HG02885 (cell line): ENCODE results near the gene PDZRN4.
"Not testable (repeated sequence)": the region's sequence is repeated elsewhere in the genome, so short reads cannot be mapped to it uniquely, and the experiment has no call there.

Experiments
- ATAC-seq: cut with Tn5 transposase; IDR thresholded peaks from one replicate; pipeline ENCODE4 v1.9.1; 2021; ENCODE audit warnings: mild to moderate bottlenecking; ENCODE audit not compliant: unreplicated experiment, poor library complexity

PDZRN4 gene

GRCh38 chr12:41606468-41607445, 418.6 kb downstream of the PDZRN4 start:
- no peak for ATAC-seq

- ATAC-seq, result no peak
These were observed 424.9 kb downstream of the PDZRN4 start for GRCh38 chr12:41612892-41613557.

GRCh38 chr12:41615174-41615573, 427.1 kb downstream of the PDZRN4 start:
- ATAC-seq, result not testable (repeated sequence)

GRCh38 chr12:41619705-41620104, 431.6 kb downstream of the PDZRN4 start:
- no peak for ATAC-seq

GRCh38 chr12:41621291-41621690, 433.2 kb downstream of the PDZRN4 start:
- ATAC-seq, result no peak
